CD4-positive, alpha-beta T cell (primary cell): ENCODE measurements around the gene CBLN1. TPM values are rescaled to one million over a fixed set of nuclear protein-coding genes. Genes with fewer than 3 reads are reported as not detected.

Experiments used
- ATAC-seq: fragments of 200-7000 bp; cut with Tn5 transposase; one replicate; pipeline ENCODE4 v1.10.0; 2022; ENCODE audit warnings: mild to moderate bottlenecking; ENCODE audit not compliant: poor library complexity
- CTCF ChIA-PET: fragments of 350-600 bp; sonication (Branson Sonifier 250); formaldehyde crosslinking; loops from one replicate; lab custom pipeline; 2021; ENCODE audit warnings: antibody characterized with exemption, inconsistent platforms; lab: Charles Lee
- POLR2A ChIA-PET: fragments of 350-600 bp; sonication (Branson Sonifier 250); formaldehyde crosslinking; loops from one replicate; lab custom pipeline; 2021; ENCODE audit warnings: antibody characterized with exemption, inconsistent platforms; lab: Charles Lee
- DNase-seq, 14 experiments: peaks; one replicate each; pipeline ENCODE4 v3.0.0-alpha.2; 2013 to 2020; ENCODE audit warnings: mixed read lengths in 2 of 14
- H3K27ac ChIP-seq, 2 donors: one replicate each; pipeline versions ENCODE4 v1.5.1 to v1.7.0; 2013; ENCODE audit warnings: low read length in 2 of 2, low read depth in 1 of 2, mild to moderate bottlenecking in 1 of 2
- H3K27me3 ChIP-seq, 2 experiments: 1 replicate in 1 of 2; 2 replicates in 1 of 2; pipeline versions ENCODE4 v1.6.1 to v1.7.0; 2013; ENCODE audit warnings: low read length in 2 of 2, control low read depth in 1 of 2, mild to moderate bottlenecking in 1 of 2, moderate library complexity in 1 of 2; ENCODE audit not compliant: insufficient read depth in 2 of 2, control insufficient read depth in 1 of 2
- H3K36me3 ChIP-seq: one replicate; pipeline ENCODE4 v1.6.1; 2013; ENCODE audit warnings: low read length, control low read depth; ENCODE audit not compliant: insufficient read depth
- H3K4me1 ChIP-seq: one replicate; pipeline ENCODE4 v1.6.1; 2013; ENCODE audit warnings: low read length, control low read depth; ENCODE audit not compliant: insufficient read depth
- H3K4me3 ChIP-seq: one replicate; pipeline ENCODE4 v1.5.1; 2013; ENCODE audit warnings: mild to moderate bottlenecking, low read length, moderate library complexity
- H3K9me3 ChIP-seq, 2 experiments: 1 replicate in 1 of 2; 2 replicates in 1 of 2; pipeline versions ENCODE4 v1.6.1 to v1.7.0; 2013; ENCODE audit warnings: low read length in 2 of 2, mild to moderate bottlenecking in 2 of 2, control low read depth in 1 of 2, moderate library complexity in 1 of 2; ENCODE audit not compliant: control insufficient read depth in 1 of 2, insufficient read depth in 1 of 2
- H3K27ac Mint-ChIP-seq: one replicate; pipeline ENCODE4 v1.8.0; 2020; ENCODE audit warnings: mixed read lengths
- H3K27me3 Mint-ChIP-seq: one replicate; pipeline ENCODE4 v1.8.0; 2021; ENCODE audit warnings: mixed read lengths
- H3K36me3 Mint-ChIP-seq: one replicate; pipeline ENCODE4 v1.8.0; 2021; ENCODE audit warnings: low read depth, mixed read lengths
- H3K4me1 Mint-ChIP-seq: one replicate; pipeline ENCODE4 v1.8.0; 2021; ENCODE audit warnings: low read depth, mixed read lengths
- H3K4me3 Mint-ChIP-seq: one replicate; pipeline ENCODE4 v1.8.0; 2020; ENCODE audit warnings: mild to moderate bottlenecking, mixed read lengths
- H3K9me3 Mint-ChIP-seq: one replicate; pipeline ENCODE4 v1.8.0; 2020; ENCODE audit warnings: mixed read lengths
- intact Hi-C, 2 experiments: fragments of 100-400 bp; cut with DNase I in 1 of 2; cut with micrococcal nuclease in 1 of 2; formaldehyde crosslinking; loops; one replicate each; pipeline versions ENCODE4 v1.15.1 to v1.9.0; 2023 to 2025; cut with DNase I, micrococcal nuclease
- total RNA-seq, 174 experiments: library from RNA in 2 of 174; stranded (reverse) in 2 of 174; gene quantifications; one replicate each; pipeline ENCODE4 v1.2.3 and lab custom pipeline; 2021 to 2026
- TF ChIP-seq, protein P1 (sequence below): fragments of 200-600 bp; IDR thresholded peaks from one replicate; pipeline ENCODE4 v1.8.0; 2022; ENCODE audit warnings: antibody characterized with exemption, mild to moderate bottlenecking

The CBLN1 gene
- total RNA-seq, 2 experiments from 2014 or later = not detected

DNA sequence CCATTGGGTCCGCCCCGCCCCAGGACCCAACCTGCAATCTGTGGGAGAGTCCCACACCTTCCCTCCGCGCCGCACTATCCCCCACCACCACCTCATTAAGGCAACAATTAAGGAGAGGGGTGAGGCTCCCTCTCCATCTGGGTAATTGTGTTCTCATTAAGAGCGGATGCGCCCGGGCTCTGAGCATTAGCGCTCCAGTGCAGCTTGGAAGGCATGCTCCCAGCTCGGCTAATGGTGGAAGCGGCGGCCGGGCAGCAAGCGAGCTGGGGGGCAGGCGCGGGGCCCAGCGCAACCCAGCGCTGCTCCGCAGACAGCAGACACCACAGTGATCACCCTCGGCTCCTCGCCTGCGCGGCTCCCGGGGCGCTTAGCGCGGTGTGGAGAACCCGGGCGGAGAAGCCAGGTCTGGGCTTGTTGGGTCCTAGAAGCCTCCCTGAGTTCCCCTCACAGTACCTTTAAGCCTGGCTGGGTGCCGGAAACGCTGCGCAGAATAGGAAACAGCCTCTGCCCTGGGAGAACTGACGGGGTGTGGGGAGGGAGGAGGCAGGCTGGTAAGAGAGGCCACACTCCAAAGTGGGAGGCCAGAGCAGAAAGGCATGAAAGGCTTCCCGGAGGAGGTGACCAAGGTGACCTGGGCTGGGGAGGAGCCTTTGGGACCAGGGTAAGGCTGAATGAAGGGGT lies 6.4 kb downstream of the CBLN1 start:
- no peak overlapping the region for H3K4me3 ChIP-seq
- Mint-ChIP-seq H3K9me3 (no peaks in the 10 kb centered on the region), H3K27ac (no peak overlapping the region), H3K4me1 (peaks cover 5% of the 10 kb centered on the region), H3K36me3 (no peaks in the 10 kb centered on the region), H3K4me3 (no peak overlapping the region), H3K27me3 (peaks cover 84% of the 10 kb centered on the region)
- TF ChIP-seq, protein P1, sequence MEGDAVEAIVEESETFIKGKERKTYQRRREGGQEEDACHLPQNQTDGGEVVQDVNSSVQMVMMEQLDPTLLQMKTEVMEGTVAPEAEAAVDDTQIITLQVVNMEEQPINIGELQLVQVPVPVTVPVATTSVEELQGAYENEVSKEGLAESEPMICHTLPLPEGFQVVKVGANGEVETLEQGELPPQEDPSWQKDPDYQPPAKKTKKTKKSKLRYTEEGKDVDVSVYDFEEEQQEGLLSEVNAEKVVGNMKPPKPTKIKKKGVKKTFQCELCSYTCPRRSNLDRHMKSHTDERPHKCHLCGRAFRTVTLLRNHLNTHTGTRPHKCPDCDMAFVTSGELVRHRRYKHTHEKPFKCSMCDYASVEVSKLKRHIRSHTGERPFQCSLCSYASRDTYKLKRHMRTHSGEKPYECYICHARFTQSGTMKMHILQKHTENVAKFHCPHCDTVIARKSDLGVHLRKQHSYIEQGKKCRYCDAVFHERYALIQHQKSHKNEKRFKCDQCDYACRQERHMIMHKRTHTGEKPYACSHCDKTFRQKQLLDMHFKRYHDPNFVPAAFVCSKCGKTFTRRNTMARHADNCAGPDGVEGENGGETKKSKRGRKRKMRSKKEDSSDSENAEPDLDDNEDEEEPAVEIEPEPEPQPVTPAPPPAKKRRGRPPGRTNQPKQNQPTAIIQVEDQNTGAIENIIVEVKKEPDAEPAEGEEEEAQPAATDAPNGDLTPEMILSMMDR = no peak
- no peak for ATAC-seq
- POLR2A ChIA-PET = no interaction called here
- H3K36me3 ChIP-seq = no peaks in the 10 kb centered on the region
- H3K9me3 ChIP-seq = peaks cover 0 to 38% of the 10 kb centered on the region in 2 experiments
- no peak overlapping the region for H3K27ac ChIP-seq
- H3K4me1 ChIP-seq = no peaks in the 10 kb centered on the region
- intact Hi-C loops = no loop called here
- CTCF ChIA-PET = no interaction called here
- H3K27me3 ChIP-seq = peaks cover 58 to 82% of the 10 kb centered on the region in 2 experiments
- DNase-seq = no peak

DNA sequence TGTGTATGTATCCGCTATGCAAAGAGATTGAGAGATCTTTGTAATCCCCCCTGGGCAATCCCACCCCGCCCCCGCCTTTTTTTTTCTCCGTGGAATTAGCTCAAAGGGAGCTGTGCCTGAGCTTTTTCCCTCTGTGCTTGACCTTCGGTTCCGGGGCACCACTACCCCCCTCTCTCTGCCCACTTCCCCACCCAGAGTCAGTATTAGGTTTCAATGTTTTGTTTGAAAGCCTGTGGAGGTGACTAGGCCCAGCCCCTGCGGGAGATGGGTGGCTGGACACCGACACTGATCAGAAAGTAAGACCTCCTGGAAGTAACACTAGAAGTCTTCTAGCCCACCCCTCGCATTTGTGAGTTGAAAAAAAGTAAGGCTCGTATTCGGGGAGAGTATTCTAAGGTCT lies 7.0 kb downstream of the CBLN1 start:
- Mint-ChIP-seq H3K4me3 (no peak overlapping the region), H3K9me3 (no peaks in the 10 kb centered on the region), H3K4me1 (peaks cover 5% of the 10 kb centered on the region), H3K36me3 (no peaks in the 10 kb centered on the region), H3K27me3 (peaks cover 82% of the 10 kb centered on the region), H3K27ac (no peak overlapping the region)
- H3K4me1 ChIP-seq = no peaks in the 10 kb centered on the region
- H3K36me3 ChIP-seq = no peaks in the 10 kb centered on the region
- ChIA-PET CTCF (no interaction called here), POLR2A (no interaction called here)
- ATAC-seq (no peak), DNase-seq (no peak)
- TF ChIP-seq, protein P1 = no peak
- no peak overlapping the region for H3K27ac ChIP-seq
- peaks cover 52 to 76% of the 10 kb centered on the region in 2 experiments for H3K27me3 ChIP-seq
- H3K4me3 ChIP-seq = no peak overlapping the region
- H3K9me3 ChIP-seq = peaks cover 0 to 33% of the 10 kb centered on the region in 2 experiments
- intact Hi-C loops = no loop called here

DNA sequence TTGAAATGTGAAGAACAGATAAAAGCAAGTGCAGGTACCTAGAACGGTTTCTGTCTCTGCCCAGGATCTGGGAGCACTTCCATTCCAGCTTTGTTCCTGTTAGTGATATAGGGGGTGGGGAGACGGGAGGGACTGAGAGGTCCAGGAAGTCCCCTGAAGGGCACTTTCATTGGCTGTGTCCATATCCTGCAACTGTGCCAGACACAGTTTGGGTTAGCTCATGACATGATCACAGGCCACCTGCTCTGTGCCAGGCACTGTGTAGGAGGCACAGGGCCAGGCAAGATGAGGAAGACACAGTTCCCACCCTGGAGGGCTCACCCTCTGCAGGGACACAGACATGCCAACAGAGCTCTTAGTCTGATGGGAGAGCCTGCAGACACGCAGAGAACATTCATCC lies 7.9 kb downstream of the CBLN1 start:
- Mint-ChIP-seq H3K27me3 (peaks cover 75% of the 10 kb centered on the region), H3K4me3 (no peak overlapping the region), H3K27ac (no peak overlapping the region), H3K4me1 (peaks cover 2% of the 10 kb centered on the region), H3K9me3 (no peaks in the 10 kb centered on the region), H3K36me3 (no peaks in the 10 kb centered on the region)
- Histone ChIP-seq H3K36me3 (no peaks in the 10 kb centered on the region), H3K4me1 (no peaks in the 10 kb centered on the region), H3K27ac (no peak overlapping the region), H3K4me3 (no peak overlapping the region), H3K27me3 (peaks cover 45 to 68% of the 10 kb centered on the region in 2 experiments), H3K9me3 (peaks cover 0 to 30% of the 10 kb centered on the region in 2 experiments)
- DNase-seq (no peak), ATAC-seq (no peak)
- TF ChIP-seq, protein P1 = no peak
- ChIA-PET POLR2A (no interaction called here), CTCF (no interaction called here)
- intact Hi-C loops = no loop called here
